ENCODE measurements around the gene SHQ1.

Gene SHQ1

DNA sequence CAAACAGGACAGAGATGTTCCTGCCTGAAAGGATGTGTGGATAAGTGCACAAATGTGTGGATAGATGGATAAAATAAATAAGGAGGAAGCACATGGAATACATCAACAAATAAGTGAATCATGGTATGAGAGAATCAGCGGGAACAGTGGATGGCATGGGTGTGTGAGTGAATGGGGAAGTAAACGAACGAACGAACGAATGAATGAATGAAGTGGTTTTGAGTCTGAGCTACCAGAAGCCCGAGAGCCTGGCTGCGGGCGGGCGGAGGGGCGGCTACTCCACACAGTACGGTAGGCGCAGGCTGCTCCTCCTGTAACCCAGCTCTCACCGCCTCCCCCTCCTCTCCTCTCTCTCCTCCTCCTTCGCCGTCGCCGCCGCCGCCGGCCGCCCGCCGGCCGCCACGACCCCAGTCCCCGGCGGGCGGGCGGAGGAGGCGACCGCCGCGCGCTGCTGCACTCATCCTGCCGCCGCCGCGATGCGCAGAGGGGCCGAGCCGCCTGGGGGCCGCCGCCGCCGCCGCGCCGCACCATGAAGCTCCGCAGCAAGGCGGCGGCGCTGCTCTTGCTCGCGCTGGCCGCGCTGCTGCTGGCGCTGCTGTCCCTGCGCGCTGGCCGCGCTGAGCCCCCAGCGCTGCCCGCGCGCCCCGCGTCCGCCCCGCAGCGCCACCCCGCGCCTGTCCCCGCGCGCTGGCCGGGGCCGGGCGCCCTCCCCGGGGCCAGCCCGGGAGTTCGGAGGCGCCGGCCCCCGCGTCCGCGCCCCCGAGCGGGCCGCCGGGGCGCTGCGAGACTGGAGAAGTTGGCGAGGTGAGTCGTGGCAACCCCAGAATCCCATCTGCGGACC is 39.7 kb upstream of the SHQ1 start, which contains the start of gene GXYLT2 (continued):
- TF ChIP-seq, protein P1, sequence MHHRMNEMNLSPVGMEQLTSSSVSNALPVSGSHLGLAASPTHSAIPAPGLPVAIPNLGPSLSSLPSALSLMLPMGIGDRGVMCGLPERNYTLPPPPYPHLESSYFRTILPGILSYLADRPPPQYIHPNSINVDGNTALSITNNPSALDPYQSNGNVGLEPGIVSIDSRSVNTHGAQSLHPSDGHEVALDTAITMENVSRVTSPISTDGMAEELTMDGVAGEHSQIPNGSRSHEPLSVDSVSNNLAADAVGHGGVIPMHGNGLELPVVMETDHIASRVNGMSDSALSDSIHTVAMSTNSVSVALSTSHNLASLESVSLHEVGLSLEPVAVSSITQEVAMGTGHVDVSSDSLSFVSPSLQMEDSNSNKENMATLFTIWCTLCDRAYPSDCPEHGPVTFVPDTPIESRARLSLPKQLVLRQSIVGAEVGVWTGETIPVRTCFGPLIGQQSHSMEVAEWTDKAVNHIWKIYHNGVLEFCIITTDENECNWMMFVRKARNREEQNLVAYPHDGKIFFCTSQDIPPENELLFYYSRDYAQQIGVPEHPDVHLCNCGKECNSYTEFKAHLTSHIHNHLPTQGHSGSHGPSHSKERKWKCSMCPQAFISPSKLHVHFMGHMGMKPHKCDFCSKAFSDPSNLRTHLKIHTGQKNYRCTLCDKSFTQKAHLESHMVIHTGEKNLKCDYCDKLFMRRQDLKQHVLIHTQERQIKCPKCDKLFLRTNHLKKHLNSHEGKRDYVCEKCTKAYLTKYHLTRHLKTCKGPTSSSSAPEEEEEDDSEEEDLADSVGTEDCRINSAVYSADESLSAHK (tag by site-specific recombination; IDR thresholded peaks at IDR 0.05), result 0 out of 2 replicates have a peak, but pooled peaks have one; percentile 19
- TF ChIP-seq ZBTB20 (tag by site-specific recombination; IDR thresholded peaks at IDR 0.05) (0 out of 2 replicates have a peak, but pooled peaks have one; percentile 11), SALL2 (tag by site-specific recombination; IDR thresholded peaks at IDR 0.05; ENCODE audit: borderline replicate concordance) (no peak), ZXDB (tag by site-specific recombination; IDR thresholded peaks at IDR 0.05) (0 out of 2 replicates have a peak, but pooled peaks have one; percentile 19), KLF16 (tag by site-specific recombination; IDR thresholded peaks at IDR 0.05) (0 out of 2 replicates have a peak, but pooled peaks have one; percentile 43), ZNF335 (tag by site-specific recombination; conservative IDR thresholded peaks at IDR 0.05) (peak; percentile 94), SP7 (tag by site-specific recombination; IDR thresholded peaks at IDR 0.05) (0 out of 2 replicates have a peak, but pooled peaks have one; percentile 44), OSR2 (tag by site-specific recombination; IDR thresholded peaks at IDR 0.05) (peak; percentile 45; the same call in 1 of the 2 replicates), ZNF311 (tag by site-specific recombination; IDR thresholded peaks at IDR 0.05; ENCODE audit: borderline replicate concordance) (no peak), ZSCAN23 (tag by site-specific recombination; IDR thresholded peaks at IDR 0.05) (peak; percentile 81; the same call in 1 of the 2 replicates), ZBTB26 (tag by site-specific recombination; optimal IDR thresholded peaks at IDR 0.05) (peak; percentile 37), ZIC2 (tag by site-specific recombination; IDR thresholded peaks at IDR 0.05) (no peak), ZNF596 (tag by site-specific recombination; IDR thresholded peaks at IDR 0.05) (no peak), IKZF3 (tag by site-specific recombination; IDR thresholded peaks at IDR 0.05) (no peak), ZNF221 (tag by site-specific recombination; IDR thresholded peaks at IDR 0.05; ENCODE audit: borderline replicate concordance) (no peak), ZNF366 (tag by site-specific recombination; conservative IDR thresholded peaks at IDR 0.05) (peak; percentile 88), ZNF394 (tag by site-specific recombination; IDR thresholded peaks at IDR 0.05; ENCODE audit: borderline replicate concordance) (peak; percentile 77; the same call in 1 of the 2 replicates), ZNF24 (tag by site-specific recombination; IDR thresholded peaks at IDR 0.05) (peak; percentile 100), ZNF501 (tag by site-specific recombination; IDR thresholded peaks at IDR 0.05) (peak; percentile 77; the same call in 1 of the 2 replicates), ZBTB8A (tag by site-specific recombination; IDR thresholded peaks at IDR 0.05) (peak; percentile 70), PRDM10 (tag by site-specific recombination; IDR thresholded peaks at IDR 0.05) (peak; percentile 66; the same call in 1 of the 2 replicates), ZNF324 (tag by site-specific recombination; IDR thresholded peaks at IDR 0.05) (peak; percentile 60; the same call in 1 of the 2 replicates)
- TF ChIP-seq, protein P2, sequence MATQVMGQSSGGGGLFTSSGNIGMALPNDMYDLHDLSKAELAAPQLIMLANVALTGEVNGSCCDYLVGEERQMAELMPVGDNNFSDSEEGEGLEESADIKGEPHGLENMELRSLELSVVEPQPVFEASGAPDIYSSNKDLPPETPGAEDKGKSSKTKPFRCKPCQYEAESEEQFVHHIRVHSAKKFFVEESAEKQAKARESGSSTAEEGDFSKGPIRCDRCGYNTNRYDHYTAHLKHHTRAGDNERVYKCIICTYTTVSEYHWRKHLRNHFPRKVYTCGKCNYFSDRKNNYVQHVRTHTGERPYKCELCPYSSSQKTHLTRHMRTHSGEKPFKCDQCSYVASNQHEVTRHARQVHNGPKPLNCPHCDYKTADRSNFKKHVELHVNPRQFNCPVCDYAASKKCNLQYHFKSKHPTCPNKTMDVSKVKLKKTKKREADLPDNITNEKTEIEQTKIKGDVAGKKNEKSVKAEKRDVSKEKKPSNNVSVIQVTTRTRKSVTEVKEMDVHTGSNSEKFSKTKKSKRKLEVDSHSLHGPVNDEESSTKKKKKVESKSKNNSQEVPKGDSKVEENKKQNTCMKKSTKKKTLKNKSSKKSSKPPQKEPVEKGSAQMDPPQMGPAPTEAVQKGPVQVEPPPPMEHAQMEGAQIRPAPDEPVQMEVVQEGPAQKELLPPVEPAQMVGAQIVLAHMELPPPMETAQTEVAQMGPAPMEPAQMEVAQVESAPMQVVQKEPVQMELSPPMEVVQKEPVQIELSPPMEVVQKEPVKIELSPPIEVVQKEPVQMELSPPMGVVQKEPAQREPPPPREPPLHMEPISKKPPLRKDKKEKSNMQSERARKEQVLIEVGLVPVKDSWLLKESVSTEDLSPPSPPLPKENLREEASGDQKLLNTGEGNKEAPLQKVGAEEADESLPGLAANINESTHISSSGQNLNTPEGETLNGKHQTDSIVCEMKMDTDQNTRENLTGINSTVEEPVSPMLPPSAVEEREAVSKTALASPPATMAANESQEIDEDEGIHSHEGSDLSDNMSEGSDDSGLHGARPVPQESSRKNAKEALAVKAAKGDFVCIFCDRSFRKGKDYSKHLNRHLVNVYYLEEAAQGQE (tag by site-specific recombination; IDR thresholded peaks at IDR 0.05), result peak; percentile 18; the same call in 1 of the 2 replicates
- TF ChIP-seq, protein P3, sequence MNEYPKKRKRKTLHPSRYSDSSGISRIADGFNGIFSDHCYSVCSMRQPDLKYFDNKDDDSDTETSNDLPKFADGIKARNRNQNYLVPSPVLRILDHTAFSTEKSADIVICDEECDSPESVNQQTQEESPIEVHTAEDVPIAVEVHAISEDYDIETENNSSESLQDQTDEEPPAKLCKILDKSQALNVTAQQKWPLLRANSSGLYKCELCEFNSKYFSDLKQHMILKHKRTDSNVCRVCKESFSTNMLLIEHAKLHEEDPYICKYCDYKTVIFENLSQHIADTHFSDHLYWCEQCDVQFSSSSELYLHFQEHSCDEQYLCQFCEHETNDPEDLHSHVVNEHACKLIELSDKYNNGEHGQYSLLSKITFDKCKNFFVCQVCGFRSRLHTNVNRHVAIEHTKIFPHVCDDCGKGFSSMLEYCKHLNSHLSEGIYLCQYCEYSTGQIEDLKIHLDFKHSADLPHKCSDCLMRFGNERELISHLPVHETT (tag by site-specific recombination; IDR thresholded peaks at IDR 0.05), result 0 out of 2 replicates have a peak, but pooled peaks have one; percentile 28
- TF ChIP-seq, protein P4, sequence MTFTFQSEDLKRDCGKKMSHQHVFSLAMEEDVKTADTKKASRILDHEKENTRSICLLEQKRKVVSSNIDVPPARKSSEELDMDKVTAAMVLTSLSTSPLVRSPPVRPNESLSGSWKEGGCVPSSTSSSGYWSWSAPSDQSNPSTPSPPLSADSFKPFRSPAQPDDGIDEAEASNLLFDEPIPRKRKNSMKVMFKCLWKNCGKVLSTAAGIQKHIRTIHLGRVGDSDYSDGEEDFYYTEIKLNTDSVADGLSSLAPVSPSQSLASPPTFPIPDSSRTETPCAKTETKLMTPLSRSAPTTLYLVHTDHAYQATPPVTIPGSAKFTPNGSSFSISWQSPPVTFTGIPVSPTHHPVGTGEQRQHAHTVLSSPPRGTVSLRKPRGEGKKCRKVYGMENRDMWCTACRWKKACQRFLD (tag by site-specific recombination; IDR thresholded peaks at IDR 0.05), result no peak

All from HEK293 (cell line).